ENCODE data around the gene NPLOC4. TPM values are rescaled to one million over a fixed set of nuclear protein-coding genes. Genes with fewer than 3 reads are reported as not detected.

Gene NPLOC4
- total and polyA plus RNA-seq, 12 donors = 41.7 to 140 (median 80.3) TPM

GRCh38 chr17:81544281-81544974, 92.5 kb downstream of the NPLOC4 start:
- intact Hi-C loops (cut with DNase I) = no loop called here
- H3K36me3 ChIP-seq (replicated peaks in 1 of 2) = peaks cover 0 to 71% of the 10 kb centered on the region in 2 donors
- no peak for TF ChIP-seq CTCF (IDR thresholded peaks at IDR 0.05)
- no peak for TF ChIP-seq POLR2A (IDR thresholded peaks at IDR 0.05)
- no peaks in the 10 kb centered on the region for H3K9me3 ChIP-seq (replicated peaks in 1 of 3)
- H3K27ac ChIP-seq = no peak overlapping the region
- DNase-seq = no peak
- no peaks in the 10 kb centered on the region for H3K27me3 ChIP-seq
- no peaks in the 10 kb centered on the region for H3K4me1 ChIP-seq (replicated peaks in 1 of 2)
- H3K4me3 ChIP-seq = no peak overlapping the region
- WGBS, 4 donors = 89 to 96% (median 95%) methylated on average over 4 to 16 of the region's 16 CpGs

- Histone ChIP-seq H3K4me3 (no peak overlapping the region), H3K27ac (no peak overlapping the region), H3K4me1 (replicated peaks in 1 of 2) (no peaks in the 10 kb centered on the region), H3K9me3 (replicated peaks in 1 of 3) (no peaks in the 10 kb centered on the region), H3K36me3 (replicated peaks in 1 of 2) (peaks cover 0 to 71% of the 10 kb centered on the region in 2 donors), H3K27me3 (no peaks in the 10 kb centered on the region)
- TF ChIP-seq CTCF (IDR thresholded peaks at IDR 0.05) (no peak), POLR2A (IDR thresholded peaks at IDR 0.05) (no peak)
- WGBS, 4 donors = 94 to 98% (median 96%) methylated on average over 13 to 15 of the region's 15 CpGs
- DNase-seq = no peak
- intact Hi-C loops (cut with DNase I) = no loop called here
These were observed 93.2 kb downstream of the NPLOC4 start for GRCh38 chr17:81543756-81544155.

GRCh38 chr17:81543339-81543675, 93.6 kb downstream of the NPLOC4 start:
- no peaks in the 10 kb centered on the region for H3K9me3 ChIP-seq (replicated peaks in 1 of 3)
- no peak overlapping the region for H3K27ac ChIP-seq
- no peak for DNase-seq
- 92 to 98% (median 95%) methylated on average over 13 to 14 of the region's 14 CpGs for WGBS, 4 donors
- TF ChIP-seq POLR2A (IDR thresholded peaks at IDR 0.05) = no peak
- TF ChIP-seq CTCF (IDR thresholded peaks at IDR 0.05) = no peak
- peaks cover 0 to 71% of the 10 kb centered on the region in 2 donors for H3K36me3 ChIP-seq (replicated peaks in 1 of 2)
- H3K27me3 ChIP-seq = no peaks in the 10 kb centered on the region
- no peak overlapping the region for H3K4me3 ChIP-seq
- intact Hi-C loops (cut with DNase I) = no loop called here
- no peaks in the 10 kb centered on the region for H3K4me1 ChIP-seq (replicated peaks in 1 of 2)

GRCh38 chr17:81542431-81543338, 94.2 kb downstream of the NPLOC4 start:
- WGBS, 4 donors = 79 to 90% (median 88%) methylated on average over 5 to 15 of the region's 15 CpGs

More at GRCh38 chr17:81542431-81543338, 94.2 kb downstream of the NPLOC4 start:
- no peaks in the 10 kb centered on the region for H3K9me3 ChIP-seq (replicated peaks in 1 of 3)
- H3K27me3 ChIP-seq = peaks cover 4% of the 10 kb centered on the region
- intact Hi-C loops (cut with DNase I) = no loop called here
- DNase-seq = no peak
- no peak overlapping the region for H3K4me3 ChIP-seq
- H3K27ac ChIP-seq = no peak overlapping the region
- TF ChIP-seq POLR2A (IDR thresholded peaks at IDR 0.05) (no peak), CTCF (IDR thresholded peaks at IDR 0.05) (no peak)
- H3K36me3 ChIP-seq (replicated peaks in 1 of 2) = peaks cover 0 to 65% of the 10 kb centered on the region in 2 donors
- peaks cover 0 to under 1% of the 10 kb centered on the region in 2 donors for H3K4me1 ChIP-seq (replicated peaks in 1 of 2)
